Fibroblast of skin of scalp (primary cell): ENCODE measurements around the gene MEIKIN.
"Not testable (repeated sequence)": the region's sequence is repeated elsewhere in the genome, so short reads cannot be mapped to it uniquely, and the experiment has no call there.

Experiments used
- DNase-seq: peaks from one replicate; pipeline ENCODE4 v3.0.0-alpha.2; 2013

MEIKIN gene

DNA sequence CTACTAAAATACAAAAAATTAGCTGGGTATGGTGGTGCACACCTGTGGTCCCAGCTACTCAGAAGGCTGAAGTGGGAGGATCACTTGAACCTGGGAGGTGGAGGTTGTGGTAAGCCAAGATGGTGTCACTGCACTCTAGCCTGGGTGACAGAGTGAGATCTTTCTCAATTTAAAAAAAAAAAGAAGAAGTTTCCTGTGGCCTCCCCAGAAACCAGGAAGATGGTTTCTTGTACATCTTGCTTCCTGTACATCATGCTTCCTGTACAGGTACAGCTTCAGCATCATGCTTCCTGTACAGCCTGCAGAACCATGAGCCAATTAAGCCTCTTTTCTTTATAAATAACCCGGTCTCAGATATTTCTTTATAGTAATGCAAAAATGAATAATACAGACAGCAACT lies 43.2 kb downstream of the MEIKIN start:
- not testable (repeated sequence) for DNase-seq

DNA sequence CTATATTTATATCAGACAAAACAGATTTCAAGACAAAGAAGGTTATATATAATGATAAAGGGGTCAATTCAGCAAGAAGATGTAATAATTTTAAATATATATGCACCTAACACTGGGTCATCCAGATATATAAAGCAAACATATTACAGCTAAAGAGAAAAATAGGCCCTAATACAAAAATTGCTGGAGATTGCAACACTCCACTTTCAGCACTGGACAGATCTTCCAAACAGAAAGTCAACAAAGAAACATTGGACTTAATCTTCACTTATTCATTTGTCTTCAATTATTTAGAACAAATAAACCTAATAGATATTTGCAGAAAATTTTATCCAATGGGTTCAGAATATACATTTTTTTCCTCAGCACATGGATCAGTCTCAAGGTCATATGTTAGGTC lies 45.8 kb downstream of the MEIKIN start:
- no peak for DNase-seq

DNA sequence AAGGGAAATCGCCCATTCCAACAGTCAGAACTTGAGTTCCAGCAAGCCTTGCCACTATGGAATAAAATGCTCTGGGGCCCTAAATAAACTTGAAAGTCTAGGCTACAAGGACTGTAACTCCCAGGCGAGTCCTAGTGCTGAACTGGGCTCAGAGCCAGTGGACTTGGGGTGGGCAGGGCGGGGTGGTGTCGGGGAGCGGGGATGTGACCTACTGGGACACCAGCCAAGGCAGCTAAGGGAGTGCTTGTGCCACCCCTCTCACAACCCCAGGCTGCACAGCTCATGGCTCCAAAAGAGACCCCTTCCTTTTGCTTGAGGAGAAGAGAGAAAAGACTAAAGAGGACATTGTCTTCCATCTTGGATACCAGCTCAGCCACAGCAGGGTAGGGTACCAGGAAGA lies 61.5 kb downstream of the MEIKIN start:
- no peak for DNase-seq

GRCh38 chr5:131879705-131880104 lies 65.8 kb downstream of the MEIKIN start:
- no peak for DNase-seq

- no peak for DNase-seq
Measured at GRCh38 chr5:131877873-131878272, 67.6 kb downstream of the MEIKIN start.

DNA sequence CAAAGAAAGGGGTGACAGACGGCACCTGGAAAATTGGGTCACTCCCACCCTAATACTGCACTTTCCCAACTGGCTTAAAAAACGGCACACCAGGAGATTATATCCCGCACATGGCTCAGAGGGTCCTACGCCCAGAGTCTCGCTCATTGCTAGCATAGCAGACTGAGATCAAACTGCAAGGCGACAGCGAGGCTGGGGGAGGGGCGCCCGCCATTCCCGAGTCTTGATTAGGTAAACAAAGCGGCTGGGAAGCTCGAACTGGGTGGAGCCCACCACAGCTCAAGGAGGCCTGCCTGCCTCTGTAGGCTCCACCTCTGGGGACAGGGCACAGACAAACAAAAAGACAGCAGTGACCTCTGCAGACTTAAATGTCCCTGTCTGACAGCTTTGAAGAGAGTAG lies 74.2 kb downstream of the MEIKIN start:
- DNase-seq = not testable (repeated sequence)

DNA sequence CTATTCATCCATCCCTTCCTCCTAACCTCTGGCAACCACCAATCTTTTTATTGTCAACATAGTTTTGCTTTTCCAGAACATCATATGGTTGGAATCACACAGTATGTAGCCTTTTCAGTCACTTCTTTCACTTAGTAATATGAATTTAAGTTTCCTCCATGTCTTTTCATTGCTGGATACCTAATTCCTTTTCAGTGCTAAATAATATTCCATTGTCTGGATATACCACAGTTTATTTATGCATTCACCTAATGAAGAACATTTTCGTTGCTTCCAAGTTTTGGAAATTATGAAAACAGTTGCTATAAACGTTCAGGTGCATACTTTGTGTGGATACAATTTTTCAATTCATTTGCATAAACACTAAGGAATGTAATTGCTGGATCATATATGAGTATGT lies 77.9 kb downstream of the MEIKIN start:
- DNase-seq = no peak

- DNase-seq = no peak
Measured at GRCh38 chr5:131863700-131864099, 81.8 kb downstream of the MEIKIN start.

DNA sequence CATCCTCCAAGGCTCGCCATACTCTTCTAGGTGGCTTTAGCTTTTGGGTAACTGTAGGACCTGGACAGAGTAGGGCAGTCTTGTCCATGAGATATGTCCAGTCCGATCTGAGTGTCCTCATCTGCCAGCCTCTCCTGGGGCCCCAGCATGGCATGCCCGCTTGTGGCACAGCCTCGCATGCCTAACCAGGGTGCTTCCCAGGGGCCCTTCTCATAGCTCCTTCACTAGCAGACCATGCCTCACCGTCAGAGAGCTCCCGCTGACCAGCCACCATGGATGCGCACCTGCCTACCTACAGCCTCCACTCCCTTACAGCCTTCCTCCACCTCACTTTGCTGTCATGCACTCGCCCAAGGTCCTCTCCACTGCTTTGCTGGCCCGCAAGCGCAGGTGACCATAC lies 88.1 kb downstream of the MEIKIN start:
- DNase-seq = no peak

DNA sequence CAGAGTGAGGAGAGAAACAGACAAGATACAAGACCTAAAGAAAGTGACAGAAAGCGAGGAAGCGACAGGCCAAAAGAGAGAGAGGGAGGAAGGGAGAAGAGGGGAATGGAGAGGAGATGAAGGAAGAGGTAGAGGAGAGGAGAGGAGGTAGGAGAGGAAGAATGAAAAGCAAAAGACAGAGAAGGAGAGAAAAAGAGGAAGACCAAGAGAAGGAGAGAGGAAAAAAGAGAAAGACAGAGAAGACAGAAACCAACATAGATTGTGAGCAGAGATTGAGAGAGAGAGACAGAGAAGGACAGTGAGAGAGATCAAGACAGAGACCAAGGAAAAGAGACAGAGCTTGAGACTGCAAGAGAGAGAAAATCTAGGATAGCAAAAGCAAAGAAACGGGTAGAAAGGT lies 90.0 kb downstream of the MEIKIN start:
- no peak for DNase-seq

- peak; percentile 16 for DNase-seq
Measured at GRCh38 chr5:131854134-131854533, 91.3 kb downstream of the MEIKIN start.

DNA sequence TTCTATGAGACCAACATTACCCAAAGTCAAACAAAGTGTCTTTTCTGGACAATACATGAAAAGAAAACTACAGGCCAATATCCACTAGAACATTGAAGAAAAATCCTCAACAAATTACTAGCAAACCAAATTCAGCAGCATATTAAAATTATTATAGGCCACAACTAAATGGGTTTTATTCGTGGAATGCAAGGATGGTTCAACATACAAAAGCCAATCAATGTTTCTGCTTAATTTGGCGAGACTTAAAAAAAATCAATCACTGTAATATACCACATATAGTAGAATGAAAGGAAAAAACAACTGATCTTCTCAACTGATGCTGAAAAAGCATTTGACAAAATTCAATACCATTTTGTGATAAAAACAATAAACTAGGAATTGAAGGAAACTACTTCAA lies 96.8 kb downstream of the MEIKIN start:
- no peak for DNase-seq

DNA sequence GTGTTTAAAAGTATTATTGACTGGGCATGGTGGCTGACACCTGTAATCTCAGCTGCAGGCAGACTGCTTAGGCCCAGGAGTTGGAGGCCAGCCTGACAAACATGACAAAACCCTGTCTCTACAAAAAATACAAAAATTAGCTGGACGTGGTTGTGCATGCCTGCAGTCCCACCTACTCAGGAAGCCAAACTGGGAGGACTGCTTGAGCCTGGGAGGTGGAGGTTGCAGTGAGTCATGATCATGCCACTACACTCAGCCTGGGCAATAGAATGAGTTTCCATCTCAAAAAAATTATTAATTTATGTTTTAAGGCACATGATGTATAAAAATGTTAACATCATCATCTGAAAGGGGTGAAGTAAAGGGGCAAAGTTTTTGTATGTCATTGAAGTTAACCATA lies 98.9 kb downstream of the MEIKIN start:
- DNase-seq = no peak

DNA sequence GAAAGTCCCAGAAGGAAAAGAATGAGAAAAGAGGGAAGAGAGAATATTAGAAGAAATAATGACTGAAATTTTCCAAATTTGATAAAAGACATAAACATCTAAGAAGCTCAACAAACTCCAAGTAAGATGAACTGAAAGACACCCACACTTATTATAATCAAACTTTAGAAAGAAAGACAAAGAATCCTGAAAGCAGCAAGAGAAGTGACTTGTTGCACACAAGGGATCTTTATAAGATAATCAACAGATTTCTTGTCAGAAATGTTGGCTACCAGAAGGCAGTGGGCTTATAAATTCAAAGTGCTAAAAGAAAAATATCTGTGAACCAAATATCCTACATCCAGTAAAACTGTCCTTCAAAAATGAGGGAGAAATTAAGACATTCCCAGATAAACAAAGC lies 99.6 kb downstream of the MEIKIN start:
- no peak for DNase-seq

- DNase-seq = not testable (repeated sequence)
Measured at GRCh38 chr5:131842971-131843370, 102.5 kb downstream of the MEIKIN start.

- DNase-seq = not testable (repeated sequence)
Measured at GRCh38 chr5:131832702-131833101, 112.8 kb downstream of the MEIKIN start.

- no peak for DNase-seq
Measured at GRCh38 chr5:131825404-131826013, 120.0 kb downstream of the MEIKIN start.

DNA sequence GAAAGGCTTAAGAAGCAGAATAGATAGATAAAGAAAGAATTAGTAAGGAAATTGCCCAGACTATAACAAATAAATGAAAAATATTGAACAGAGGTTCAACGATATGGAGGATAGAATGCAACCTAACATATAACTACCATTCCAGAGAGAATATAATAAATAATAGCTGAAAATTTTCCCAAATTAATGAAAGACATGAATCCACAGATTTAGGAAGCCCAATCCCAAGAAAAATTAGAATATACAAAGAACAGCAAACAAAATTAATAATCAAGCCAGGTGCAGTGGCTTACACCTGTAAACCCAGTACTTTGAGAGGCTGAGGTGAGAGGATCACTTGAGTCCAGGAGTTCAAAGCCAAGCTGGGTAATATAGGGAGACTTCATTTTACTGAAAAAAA lies 120.8 kb downstream of the MEIKIN start:
- no peak for DNase-seq

DNA sequence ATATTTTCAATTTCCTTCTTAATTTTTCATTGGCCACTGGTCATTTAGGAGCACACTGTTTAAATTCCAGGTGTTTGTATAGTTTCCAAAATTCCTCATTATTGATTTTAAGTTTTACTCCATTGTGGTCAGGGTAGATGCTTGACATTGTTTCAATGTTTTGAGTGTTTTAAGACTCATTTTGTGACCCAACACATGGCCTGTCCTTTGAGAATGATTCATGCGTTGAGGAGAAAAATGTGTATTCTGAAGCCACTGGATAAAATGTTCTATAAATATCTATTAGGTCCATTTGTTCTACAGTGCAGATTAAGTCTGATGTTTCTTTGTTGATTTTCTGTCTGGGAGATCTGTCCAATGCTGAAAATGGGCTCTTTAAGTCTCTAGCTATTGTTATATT lies 124.2 kb downstream of the MEIKIN start:
- DNase-seq = peak; percentile 58

DNA sequence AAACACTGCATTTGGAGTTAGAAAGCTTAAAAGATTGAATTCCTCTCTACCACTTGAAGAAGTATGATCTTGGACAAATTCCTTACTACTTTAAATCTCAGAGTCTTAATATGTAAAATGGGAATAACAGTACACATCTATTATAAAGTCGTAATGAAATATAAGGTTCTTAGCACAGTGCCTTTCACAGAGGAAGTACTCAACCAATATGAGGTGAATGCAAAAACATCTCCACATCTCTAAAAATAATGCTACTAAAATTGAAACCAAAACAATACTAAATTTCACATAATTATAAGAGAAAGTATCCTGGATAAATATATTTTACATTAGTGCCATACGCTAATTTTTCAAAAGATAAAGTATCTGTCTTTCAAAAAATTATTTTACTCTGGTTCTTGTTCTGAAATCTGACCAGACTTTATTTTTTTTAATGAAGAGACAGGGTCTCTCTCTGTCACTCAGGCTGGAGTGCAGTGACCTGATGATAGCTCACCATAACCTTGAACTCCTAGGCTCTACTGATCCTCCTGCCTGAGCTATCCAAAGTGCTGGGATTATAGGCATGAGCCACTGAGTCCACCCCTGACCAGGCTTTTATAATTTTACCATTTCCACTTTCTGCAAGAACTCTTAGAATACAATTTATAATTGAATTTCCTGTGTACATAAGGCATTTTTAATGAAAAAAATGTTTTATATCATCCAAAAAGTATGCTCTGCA lies 127.3 kb downstream of the MEIKIN start:
- DNase-seq = no peak

DNA sequence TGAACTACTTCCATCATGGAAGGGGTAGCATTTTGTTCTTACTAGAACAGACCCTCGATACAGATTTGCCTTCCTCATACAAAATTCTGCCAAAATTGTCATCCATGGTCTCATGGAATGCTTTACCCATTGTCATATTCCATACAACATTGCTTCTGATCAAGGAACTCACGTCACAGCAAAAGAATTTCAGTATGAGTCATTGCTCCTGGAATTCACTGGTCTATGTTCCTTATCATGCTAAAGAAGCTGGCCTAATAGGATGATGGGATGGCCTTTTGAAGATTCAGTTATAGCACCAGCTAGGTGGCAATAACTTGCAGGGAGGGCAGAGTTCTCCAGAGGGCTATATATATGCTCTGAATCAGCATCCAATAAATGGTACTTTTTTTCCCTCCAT lies 130.5 kb downstream of the MEIKIN start:
- DNase-seq = peak; percentile 85

- no peak for DNase-seq
Measured at GRCh38 chr5:131812371-131813160, 132.9 kb downstream of the MEIKIN start.

DNA sequence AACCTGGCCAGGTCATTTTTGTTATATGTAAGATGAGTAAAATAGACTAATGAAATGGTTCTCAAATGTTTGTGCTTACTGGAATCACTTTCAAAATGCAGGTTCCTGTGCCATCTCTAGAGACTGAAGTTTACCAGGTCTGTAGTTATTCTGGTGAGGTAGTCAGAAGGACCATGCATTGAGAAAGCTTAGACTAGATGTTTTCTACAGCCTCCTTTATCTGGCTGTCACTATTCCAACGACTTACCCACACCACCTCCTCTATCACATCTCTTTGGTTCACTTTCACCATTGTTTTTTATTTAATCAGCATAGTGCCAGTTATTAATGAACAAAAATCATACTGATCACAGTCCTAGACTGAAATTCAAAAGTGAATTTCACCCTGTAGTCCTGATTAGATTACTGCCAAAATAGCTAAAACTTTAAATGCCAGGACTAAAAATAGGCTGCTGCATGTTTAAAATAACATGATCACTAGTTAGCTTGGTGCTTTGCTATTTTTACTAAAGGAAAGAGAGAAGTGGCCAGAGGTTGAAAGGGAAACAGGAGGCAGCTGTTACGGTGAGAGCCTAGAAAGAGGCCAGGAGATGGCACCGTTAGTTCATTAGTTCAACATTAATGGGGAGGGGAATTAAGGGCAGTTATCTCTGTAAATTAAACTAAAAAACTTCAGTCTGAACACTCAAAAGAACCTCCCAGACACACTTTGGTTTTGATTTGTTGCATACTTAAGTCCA lies 134.8 kb downstream of the MEIKIN start:
- peak; percentile 20 for DNase-seq
